ENCODE measurements around the gene CLCN1.

CLCN1 gene

DNA sequence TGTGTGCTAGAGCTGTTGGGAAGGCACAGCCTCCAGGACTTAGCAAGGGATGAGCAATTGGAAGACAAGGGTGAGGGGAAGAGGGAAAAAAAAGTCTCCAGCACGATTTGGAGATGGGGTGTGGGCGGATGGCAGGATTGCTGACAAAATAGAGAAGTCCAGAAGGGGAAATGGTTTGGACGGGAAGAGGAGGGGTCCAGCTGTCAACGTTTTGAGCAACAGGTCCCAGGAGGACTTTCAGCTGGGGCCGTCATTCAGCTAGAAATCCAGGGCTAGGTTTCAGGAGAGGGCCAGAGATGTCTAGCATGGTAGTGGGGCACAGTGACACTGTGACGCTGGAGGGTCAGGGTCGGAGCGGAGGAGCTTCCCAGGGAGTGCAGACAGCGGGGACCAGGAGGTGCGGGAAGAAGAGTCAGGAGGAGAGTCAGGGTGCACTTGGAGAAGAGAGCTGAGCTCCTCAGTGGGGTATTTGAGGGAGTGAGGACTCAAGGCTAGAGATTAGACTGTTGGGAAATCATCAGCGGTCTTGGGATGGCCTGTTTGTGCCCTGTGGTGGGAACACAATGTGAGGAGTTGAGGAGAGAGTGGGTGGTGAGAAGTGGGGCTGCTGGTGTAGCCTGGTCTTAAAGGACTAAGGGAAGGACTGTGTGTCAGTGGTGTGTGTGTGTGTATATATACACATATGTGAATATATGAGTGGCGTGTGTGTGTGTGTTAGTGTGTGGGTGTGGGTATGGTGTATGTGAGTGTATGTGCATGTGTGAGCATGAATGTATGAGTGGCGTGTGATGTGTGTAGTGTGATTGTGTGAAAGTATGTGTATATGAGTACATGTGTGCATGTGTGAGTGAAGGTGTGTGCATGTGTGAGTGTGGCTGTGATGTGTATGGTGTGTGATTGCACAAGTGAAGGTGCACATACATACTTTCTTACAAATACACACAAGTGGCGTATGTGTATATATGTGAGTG, 69.0 kb downstream of the CLCN1 start:
- H3K27ac ChIP-seq (replicated peaks): peak overlapping the region; percentile 49
- DNase-seq (ENCODE audit: low read depth in 1 of 2, low spot score in 1 of 2): peak in 1 of 2 experiments; percentile 88
- H3K4me3 ChIP-seq (replicated peaks; ENCODE audit: insufficient read depth, low read length): peak overlapping the region; percentile 75
- TF ChIP-seq SPI1 (IDR thresholded peaks at IDR 0.05; ENCODE audit: borderline replicate concordance, low read depth): peak; percentile 99
- no peak for TF ChIP-seq GABPA (IDR thresholded peaks at IDR 0.05; ENCODE audit: low read depth)
- TF ChIP-seq, protein P1, sequence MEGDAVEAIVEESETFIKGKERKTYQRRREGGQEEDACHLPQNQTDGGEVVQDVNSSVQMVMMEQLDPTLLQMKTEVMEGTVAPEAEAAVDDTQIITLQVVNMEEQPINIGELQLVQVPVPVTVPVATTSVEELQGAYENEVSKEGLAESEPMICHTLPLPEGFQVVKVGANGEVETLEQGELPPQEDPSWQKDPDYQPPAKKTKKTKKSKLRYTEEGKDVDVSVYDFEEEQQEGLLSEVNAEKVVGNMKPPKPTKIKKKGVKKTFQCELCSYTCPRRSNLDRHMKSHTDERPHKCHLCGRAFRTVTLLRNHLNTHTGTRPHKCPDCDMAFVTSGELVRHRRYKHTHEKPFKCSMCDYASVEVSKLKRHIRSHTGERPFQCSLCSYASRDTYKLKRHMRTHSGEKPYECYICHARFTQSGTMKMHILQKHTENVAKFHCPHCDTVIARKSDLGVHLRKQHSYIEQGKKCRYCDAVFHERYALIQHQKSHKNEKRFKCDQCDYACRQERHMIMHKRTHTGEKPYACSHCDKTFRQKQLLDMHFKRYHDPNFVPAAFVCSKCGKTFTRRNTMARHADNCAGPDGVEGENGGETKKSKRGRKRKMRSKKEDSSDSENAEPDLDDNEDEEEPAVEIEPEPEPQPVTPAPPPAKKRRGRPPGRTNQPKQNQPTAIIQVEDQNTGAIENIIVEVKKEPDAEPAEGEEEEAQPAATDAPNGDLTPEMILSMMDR (IDR thresholded peaks at IDR 0.05; ENCODE audit: insufficient read depth, low read length): no peak
- TF ChIP-seq, protein P2, sequence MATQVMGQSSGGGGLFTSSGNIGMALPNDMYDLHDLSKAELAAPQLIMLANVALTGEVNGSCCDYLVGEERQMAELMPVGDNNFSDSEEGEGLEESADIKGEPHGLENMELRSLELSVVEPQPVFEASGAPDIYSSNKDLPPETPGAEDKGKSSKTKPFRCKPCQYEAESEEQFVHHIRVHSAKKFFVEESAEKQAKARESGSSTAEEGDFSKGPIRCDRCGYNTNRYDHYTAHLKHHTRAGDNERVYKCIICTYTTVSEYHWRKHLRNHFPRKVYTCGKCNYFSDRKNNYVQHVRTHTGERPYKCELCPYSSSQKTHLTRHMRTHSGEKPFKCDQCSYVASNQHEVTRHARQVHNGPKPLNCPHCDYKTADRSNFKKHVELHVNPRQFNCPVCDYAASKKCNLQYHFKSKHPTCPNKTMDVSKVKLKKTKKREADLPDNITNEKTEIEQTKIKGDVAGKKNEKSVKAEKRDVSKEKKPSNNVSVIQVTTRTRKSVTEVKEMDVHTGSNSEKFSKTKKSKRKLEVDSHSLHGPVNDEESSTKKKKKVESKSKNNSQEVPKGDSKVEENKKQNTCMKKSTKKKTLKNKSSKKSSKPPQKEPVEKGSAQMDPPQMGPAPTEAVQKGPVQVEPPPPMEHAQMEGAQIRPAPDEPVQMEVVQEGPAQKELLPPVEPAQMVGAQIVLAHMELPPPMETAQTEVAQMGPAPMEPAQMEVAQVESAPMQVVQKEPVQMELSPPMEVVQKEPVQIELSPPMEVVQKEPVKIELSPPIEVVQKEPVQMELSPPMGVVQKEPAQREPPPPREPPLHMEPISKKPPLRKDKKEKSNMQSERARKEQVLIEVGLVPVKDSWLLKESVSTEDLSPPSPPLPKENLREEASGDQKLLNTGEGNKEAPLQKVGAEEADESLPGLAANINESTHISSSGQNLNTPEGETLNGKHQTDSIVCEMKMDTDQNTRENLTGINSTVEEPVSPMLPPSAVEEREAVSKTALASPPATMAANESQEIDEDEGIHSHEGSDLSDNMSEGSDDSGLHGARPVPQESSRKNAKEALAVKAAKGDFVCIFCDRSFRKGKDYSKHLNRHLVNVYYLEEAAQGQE (IDR thresholded peaks at IDR 0.05; ENCODE audit: insufficient replicate concordance, low read depth): peak; percentile 18
- peak; percentile 86 for TF ChIP-seq POLR2AphosphoS5 (IDR thresholded peaks at IDR 0.05; ENCODE audit: low read depth)
- no peaks in the 10 kb centered on the region for H3K27me3 ChIP-seq (ENCODE audit: insufficient read depth, poor library complexity, severe bottlenecking)

DNA sequence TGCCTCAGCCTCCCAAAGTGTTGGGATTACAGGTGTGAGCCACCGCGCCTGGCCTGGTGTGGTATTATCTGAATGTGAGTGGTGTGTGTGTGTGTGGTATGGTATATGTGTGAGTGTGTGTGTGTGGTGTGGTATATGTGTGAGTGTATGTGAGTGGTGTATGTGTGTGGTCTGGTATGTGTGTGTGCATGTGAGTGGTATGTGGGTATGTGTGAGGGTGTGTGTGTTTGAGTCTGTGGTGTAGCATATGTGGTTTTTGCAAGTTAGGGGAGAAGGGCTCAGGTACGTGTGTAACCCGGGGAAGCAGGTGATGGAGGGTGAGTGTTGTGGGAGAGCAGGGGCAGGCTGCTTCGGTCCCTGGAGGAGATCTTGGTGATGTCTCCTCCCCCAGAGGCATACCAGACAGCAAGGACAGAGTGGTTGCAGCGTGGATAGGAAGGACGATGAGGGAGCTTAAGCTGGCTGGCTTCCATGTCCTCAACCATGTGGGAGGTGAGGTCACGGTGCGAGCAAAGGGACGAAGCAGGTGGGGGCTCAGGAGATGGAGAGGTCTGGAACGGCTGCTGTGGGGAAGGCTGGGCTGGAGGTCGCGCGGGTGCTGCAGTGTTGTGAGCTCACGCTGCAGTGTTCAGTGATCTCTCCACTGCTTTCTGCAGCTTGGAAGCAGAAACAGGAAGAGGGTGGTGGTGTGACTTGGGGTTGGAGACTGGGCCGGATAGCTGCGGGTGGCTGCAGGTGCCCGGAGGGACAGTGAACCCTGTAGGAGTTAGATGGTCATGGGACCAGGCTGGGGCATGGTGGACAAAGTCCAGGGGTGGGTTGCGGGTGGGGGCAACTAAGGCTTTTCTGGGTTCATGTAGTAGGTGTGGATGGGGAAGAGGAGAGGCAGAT, 70.2 kb downstream of the CLCN1 start:
- peak overlapping the region; percentile 7 for H3K4me3 ChIP-seq (replicated peaks; ENCODE audit: insufficient read depth, low read length)
- DNase-seq (ENCODE audit: low read depth in 1 of 2, low spot score in 1 of 2): peak in 1 of 2 experiments; percentile 81
- H3K27me3 ChIP-seq (ENCODE audit: insufficient read depth, poor library complexity, severe bottlenecking): no peaks in the 10 kb centered on the region
- H3K27ac ChIP-seq (replicated peaks): peak overlapping the region; percentile 49
- TF ChIP-seq, protein P2 (IDR thresholded peaks at IDR 0.05; ENCODE audit: insufficient replicate concordance, low read depth): no peak
- TF ChIP-seq POLR2AphosphoS5 (IDR thresholded peaks at IDR 0.05; ENCODE audit: low read depth) (peak; percentile 51), SPI1 (IDR thresholded peaks at IDR 0.05; ENCODE audit: borderline replicate concordance, low read depth) (peak; percentile 89)

DNA sequence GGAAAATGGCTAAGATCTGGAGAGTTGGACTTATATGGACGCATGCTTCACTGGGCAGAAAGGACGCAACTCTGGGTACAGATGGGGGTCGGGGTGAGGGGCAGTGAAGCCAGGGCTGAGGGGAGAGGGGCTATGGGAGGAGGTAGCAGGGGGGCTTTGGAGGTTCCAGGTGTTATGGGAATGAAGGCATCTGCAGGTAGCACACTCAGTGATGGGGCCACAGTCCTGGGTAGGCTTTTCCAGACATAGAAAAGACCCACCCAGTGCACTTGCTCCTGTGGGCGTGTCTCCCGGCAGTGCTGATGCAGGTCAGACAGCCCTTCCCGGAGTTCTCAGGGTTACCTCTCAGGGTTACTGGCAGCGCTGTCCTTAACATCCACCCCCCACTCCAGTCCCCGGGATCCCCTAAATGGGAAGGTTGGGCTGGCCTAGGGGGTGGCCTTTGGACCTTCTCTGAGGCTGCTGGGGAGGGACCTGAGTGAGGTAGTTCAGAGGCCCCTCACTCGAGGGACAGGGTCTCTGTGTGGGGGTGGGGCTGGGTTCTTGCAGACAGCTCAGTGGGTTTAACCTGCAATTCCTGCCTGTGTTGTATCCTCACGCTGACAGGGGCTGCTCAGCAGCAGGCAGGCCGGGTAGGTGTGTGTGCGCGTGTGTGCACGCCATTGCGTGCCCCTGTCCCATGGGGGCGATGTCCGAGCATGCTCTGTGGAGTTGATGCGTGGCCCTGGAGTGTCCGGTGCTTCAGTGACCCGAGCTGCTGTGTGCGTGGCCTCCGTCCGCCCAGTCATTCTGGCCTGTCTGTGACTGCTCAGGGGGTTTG, 71.5 kb downstream of the CLCN1 start:
- H3K27me3 ChIP-seq (ENCODE audit: insufficient read depth, poor library complexity, severe bottlenecking): no peaks in the 10 kb centered on the region
- TF ChIP-seq GABPA (IDR thresholded peaks at IDR 0.05; ENCODE audit: low read depth) (no peak), POLR2AphosphoS5 (IDR thresholded peaks at IDR 0.05; ENCODE audit: low read depth) (no peak; the same call in 1 of the 2 replicates), SPI1 (IDR thresholded peaks at IDR 0.05; ENCODE audit: borderline replicate concordance, low read depth) (no peak)
- TF ChIP-seq, protein P1 (IDR thresholded peaks at IDR 0.05; ENCODE audit: insufficient read depth, low read length): no peak
- TF ChIP-seq, protein P2 (IDR thresholded peaks at IDR 0.05; ENCODE audit: insufficient replicate concordance, low read depth): no peak
- H3K27ac ChIP-seq (replicated peaks): no peak overlapping the region; the same call in 1 of the 2 replicates
- H3K4me3 ChIP-seq (replicated peaks; ENCODE audit: insufficient read depth, low read length): no peak overlapping the region
- no peak for DNase-seq (ENCODE audit: low read depth in 1 of 2, low spot score in 1 of 2)

Data from HL-60 (cell line).